H1 (cell line): Measurements from ENCODE around the gene ULK3.

Source experiments
- CEBPB ChIP-seq: IDR thresholded peaks from 2 replicates; pipeline ENCODE4 v1.6.1; 2012; ENCODE audit warnings: low read depth, low read length
- EZH2 ChIP-seq: fragments of 200-600 bp; sonication (generic); IDR thresholded peaks from 2 replicates; pipeline ENCODE4 v1.7.1; 2012; ENCODE audit warnings: low read depth, mild to moderate bottlenecking, moderate library complexity, low read length, inconsistent platforms; ENCODE audit not compliant: severe bottlenecking
- KDM5A ChIP-seq: fragments of 200-600 bp; IDR thresholded peaks from 2 replicates; pipeline ENCODE4 v1.7.1; 2012; ENCODE audit warnings: mild to moderate bottlenecking, low read length, inconsistent platforms, mixed read lengths
- RXRA ChIP-seq: IDR thresholded peaks from 2 replicates; pipeline ENCODE4 v1.6.1; 2011; ENCODE audit warnings: low read depth, mild to moderate bottlenecking, low read length, moderate library complexity; ENCODE audit not compliant: insufficient read depth
- SRF ChIP-seq: IDR thresholded peaks from 2 replicates; pipeline ENCODE4 v1.6.1; 2011; ENCODE audit warnings: mild to moderate bottlenecking, low read depth, low read length, moderate library complexity
- TAF1 ChIP-seq: IDR thresholded peaks from 2 replicates; pipeline ENCODE4 v1.6.1; 2011; ENCODE audit warnings: mild to moderate bottlenecking, low read depth, low read length
- TF ChIP-seq, protein P1 (sequence below), 3 experiments: IDR thresholded peaks; 1 replicate in 2 of 3; 2 replicates in 1 of 3; pipeline versions ENCODE4 v1.5.1 to v1.6.1; 2011; ENCODE audit warnings: low read length in 3 of 3, mild to moderate bottlenecking in 3 of 3, inconsistent platforms in 2 of 3, low read depth in 1 of 3, moderate library complexity in 1 of 3; ENCODE audit not compliant: insufficient read depth in 1 of 3; ENCODE audit errors: control extremely low read depth in 1 of 3
- TF ChIP-seq, protein P2 (sequence below): IDR thresholded peaks from 2 replicates; pipeline ENCODE4 v1.6.1; 2012; ENCODE audit warnings: inconsistent platforms

DNA sequence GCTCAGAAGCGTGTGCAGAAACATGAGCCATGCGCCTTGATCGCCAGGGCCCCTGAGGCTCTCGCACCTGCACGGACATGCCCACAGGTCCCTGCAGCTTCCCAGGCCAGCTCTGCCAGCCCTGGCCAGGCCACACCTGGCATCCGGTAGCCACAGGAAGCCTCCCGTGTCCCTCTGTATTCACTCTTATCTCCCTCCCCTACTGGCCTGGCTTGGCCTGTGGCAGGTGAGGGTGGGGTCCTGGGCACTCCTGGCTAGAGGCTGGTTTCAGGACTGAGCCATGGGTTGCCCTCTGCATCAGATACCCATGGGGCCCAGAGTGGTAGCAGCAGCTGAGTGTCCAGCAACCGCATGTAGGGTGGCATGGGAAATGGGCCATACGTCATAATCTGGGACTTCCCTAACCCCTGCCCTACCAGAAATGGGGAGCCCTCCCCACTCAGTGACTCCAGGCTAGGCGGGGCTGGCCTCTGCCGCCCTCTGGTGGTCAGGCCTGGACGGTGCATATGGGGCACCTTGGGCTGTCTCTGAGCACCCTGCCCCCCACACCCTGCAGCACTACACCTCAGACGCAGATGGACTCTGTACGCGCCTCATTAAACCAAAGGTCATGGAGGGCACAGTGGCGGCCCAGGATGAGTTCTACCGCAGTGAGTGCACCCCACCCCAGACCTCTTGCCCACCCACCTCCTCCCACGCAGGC lies 42.9 kb downstream of the ULK3 start:
- TF ChIP-seq TAF1 (no peak), SRF (no peak), EZH2 (no peak), CEBPB (no peak), RXRA (no peak), KDM5A (no peak)
- TF ChIP-seq, protein P1, sequence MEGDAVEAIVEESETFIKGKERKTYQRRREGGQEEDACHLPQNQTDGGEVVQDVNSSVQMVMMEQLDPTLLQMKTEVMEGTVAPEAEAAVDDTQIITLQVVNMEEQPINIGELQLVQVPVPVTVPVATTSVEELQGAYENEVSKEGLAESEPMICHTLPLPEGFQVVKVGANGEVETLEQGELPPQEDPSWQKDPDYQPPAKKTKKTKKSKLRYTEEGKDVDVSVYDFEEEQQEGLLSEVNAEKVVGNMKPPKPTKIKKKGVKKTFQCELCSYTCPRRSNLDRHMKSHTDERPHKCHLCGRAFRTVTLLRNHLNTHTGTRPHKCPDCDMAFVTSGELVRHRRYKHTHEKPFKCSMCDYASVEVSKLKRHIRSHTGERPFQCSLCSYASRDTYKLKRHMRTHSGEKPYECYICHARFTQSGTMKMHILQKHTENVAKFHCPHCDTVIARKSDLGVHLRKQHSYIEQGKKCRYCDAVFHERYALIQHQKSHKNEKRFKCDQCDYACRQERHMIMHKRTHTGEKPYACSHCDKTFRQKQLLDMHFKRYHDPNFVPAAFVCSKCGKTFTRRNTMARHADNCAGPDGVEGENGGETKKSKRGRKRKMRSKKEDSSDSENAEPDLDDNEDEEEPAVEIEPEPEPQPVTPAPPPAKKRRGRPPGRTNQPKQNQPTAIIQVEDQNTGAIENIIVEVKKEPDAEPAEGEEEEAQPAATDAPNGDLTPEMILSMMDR (IDR thresholded peaks at IDR 0.05; ENCODE audit: control extremely low read depth in 1 of 3, insufficient read depth in 1 of 3, low read depth in 1 of 3, low read length in 3 of 3) = peak; percentile 96 to 99 (median 99)
- TF ChIP-seq, protein P2, sequence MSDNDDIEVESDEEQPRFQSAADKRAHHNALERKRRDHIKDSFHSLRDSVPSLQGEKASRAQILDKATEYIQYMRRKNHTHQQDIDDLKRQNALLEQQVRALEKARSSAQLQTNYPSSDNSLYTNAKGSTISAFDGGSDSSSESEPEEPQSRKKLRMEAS = peak; percentile 57
